ENCODE results near the gene TLK2.
"Not testable (repeated sequence)": the region's sequence is repeated elsewhere in the genome, so short reads cannot be mapped to it uniquely, and the experiment has no call there.

DNA sequence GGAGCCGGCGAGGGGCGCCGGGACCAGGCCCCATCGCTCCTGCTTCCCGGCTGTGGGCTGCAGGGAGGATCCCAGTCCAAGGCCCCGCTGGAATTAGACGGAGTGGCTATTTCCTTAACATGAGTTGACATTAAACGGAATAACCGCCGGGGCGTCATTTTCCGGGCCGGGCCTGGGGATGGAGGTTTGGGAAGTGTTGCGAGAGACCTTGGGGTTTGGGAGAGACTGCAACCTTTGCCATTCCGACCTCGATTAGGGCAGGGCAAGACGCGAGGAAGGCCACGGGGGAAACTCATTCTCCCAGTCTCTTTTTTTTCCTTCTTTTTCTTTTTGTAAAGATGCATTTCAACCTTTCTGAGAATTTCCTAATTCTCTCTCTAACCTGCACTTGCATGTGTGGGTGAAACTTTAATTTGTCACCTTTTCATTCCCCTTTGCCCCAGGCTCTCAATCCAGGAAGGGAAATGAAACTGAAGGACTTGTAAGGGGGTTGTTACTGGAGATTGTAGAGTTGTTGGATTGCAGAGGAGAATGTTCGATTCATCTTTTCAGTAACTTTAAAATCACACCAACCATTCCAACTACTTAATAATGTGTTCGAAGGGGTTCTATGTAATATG, 1.1 kb downstream of the TLK2 start:
- TF ChIP-seq CTCF (conservative IDR thresholded peaks at IDR 0.05; ENCODE audit: low read depth in 2 of 2); CREB1 (CRISPR knock-in tag; IDR thresholded peaks at IDR 0.05; ENCODE audit: low read depth); POLR2AphosphoS5 (IDR thresholded peaks at IDR 0.05; ENCODE audit: low read depth); EZH2phosphoT487 (IDR thresholded peaks at IDR 0.05; ENCODE audit: unreplicated experiment): not testable (repeated sequence)
